HepG2 (cell line): Measurements from ENCODE around the gene CYBC1. TPM values are rescaled to one million over a fixed set of nuclear protein-coding genes. Genes with fewer than 3 reads are reported as not detected.

Source experiments
- HIVEP1 ChIP-seq: sonication (generic); formaldehyde crosslinking; IDR thresholded peaks from 2 replicates; pipeline ENCODE4 v1.4.0; 2020; ENCODE audit warnings: mild to moderate bottlenecking, missing genetic modification reagents
- KAT7 ChIP-seq: IDR thresholded peaks from 2 replicates; pipeline ENCODE4 v1.6.1; 2018; ENCODE audit warnings: borderline replicate concordance, missing compliant biosample characterization
- PAXIP1 ChIP-seq: sonication (generic); formaldehyde crosslinking; conservative IDR thresholded peaks from 2 replicates; pipeline ENCODE4 v1.4.0; 2020; ENCODE audit warnings: mild to moderate bottlenecking, missing genetic modification reagents, moderate library complexity
- RBFOX2 ChIP-seq: fragments of 200-400 bp; formaldehyde crosslinking; IDR thresholded peaks from 2 replicates; pipeline ENCODE4 v1.6.1; 2017; ENCODE audit warnings: low read depth, mild to moderate bottlenecking, low read length
- RFX3 ChIP-seq: IDR thresholded peaks from 2 replicates; pipeline ENCODE4 v1.6.1; 2016; ENCODE audit warnings: missing biosample characterization, missing genetic modification reagents
- RFXANK ChIP-seq: IDR thresholded peaks from 2 replicates; pipeline ENCODE4 v1.6.1; 2016
- SATB2 ChIP-seq: sonication (generic); formaldehyde crosslinking; IDR thresholded peaks from 2 replicates; pipeline ENCODE4 v1.5.0; 2020; ENCODE audit warnings: missing genetic modification reagents
- SP2 ChIP-seq: sonication (generic); formaldehyde crosslinking; IDR thresholded peaks from 2 replicates; pipeline ENCODE4 v1.5.1; 2020; ENCODE audit warnings: mild to moderate bottlenecking, missing genetic modification reagents
- TGIF2 ChIP-seq: IDR thresholded peaks from 2 replicates; pipeline ENCODE4 v1.6.1; 2016; ENCODE audit warnings: control low read depth, missing compliant biosample characterization
- U2AF1 ChIP-seq: fragments of 200-400 bp; formaldehyde crosslinking; optimal IDR thresholded peaks from 2 replicates; pipeline ENCODE3; 2017; ENCODE audit warnings: mild to moderate bottlenecking, low read depth, low read length
- ZFP41 ChIP-seq: sonication (generic); formaldehyde crosslinking; IDR thresholded peaks from 2 replicates; pipeline ENCODE4 v1.4.0; 2020; ENCODE audit warnings: mild to moderate bottlenecking, missing genetic modification reagents, borderline replicate concordance
- ZNF609 ChIP-seq: sonication (generic); formaldehyde crosslinking; IDR thresholded peaks from 2 replicates; pipeline ENCODE4 v1.4.0; 2020; ENCODE audit warnings: mild to moderate bottlenecking, missing genetic modification reagents, borderline replicate concordance
- polyA plus RNA-seq, 8 experiments: library from polyadenylated mRNA; depleted of rRNA in 3 of 8; stranded (reverse) in 7 of 8; unstranded in 1 of 8; fragments of >200 nt; fragmentation: Illumina TruSeq in 4 of 8; extraction: Trizol in 4 of 8; gene quantifications; 2 replicates each; pipeline versions ENCODE4 v1.2.1 to v1.2.3, GENCODE V29; 2011 to 2016; ENCODE audit warnings: low read depth in 4 of 8, missing spikeins in 1 of 8, mixed read lengths in 1 of 8; ENCODE audit not compliant: insufficient read depth in 1 of 8
- total RNA-seq, 5 experiments: library from RNA; depleted of rRNA; stranded (reverse); fragments of >200 nt; fragmentation: Illumina TruSeq; extraction: Trizol; gene quantifications; 2 replicates each; pipeline ENCODE4 v1.2.3, GENCODE V29; 2016; ENCODE audit warnings: low read depth in 1 of 5
- TF ChIP-seq, protein P1 (sequence below): IDR thresholded peaks from 2 replicates; pipeline ENCODE4 v1.6.1; 2016; ENCODE audit warnings: missing genetic modification reagents, missing compliant biosample characterization
- TF ChIP-seq, protein P2 (sequence below): sonication (generic); formaldehyde crosslinking; IDR thresholded peaks from 2 replicates; pipeline ENCODE4 v1.5.0; 2020; ENCODE audit warnings: mild to moderate bottlenecking, missing genetic modification reagents

The CYBC1 gene
- total and polyA plus RNA-seq, 2 of the 13 experiments (the other 11 are each of a cell fraction or from before 2014, with no cell fraction given) = 43.4 to 44.1 TPM

GRCh38 chr17:82412535-82413520 is 37.7 kb downstream of the CYBC1 start (continued):
- TF ChIP-seq ZNF609 (CRISPR knock-in tag) (0 out of 2 replicates have a peak, but pooled peaks have one; percentile 34), U2AF1 (no peak), ZFP41 (CRISPR knock-in tag) (no peak), RBFOX2 (no peak), RFX3 (CRISPR knock-in tag) (no peak), HIVEP1 (CRISPR knock-in tag) (no peak), SP2 (CRISPR knock-in tag) (no peak), RFXANK (no peak), SATB2 (no peak), PAXIP1 (peak; percentile 65), TGIF2 (CRISPR knock-in tag) (no peak), KAT7 (CRISPR knock-in tag) (no peak)
- TF ChIP-seq, protein P1, sequence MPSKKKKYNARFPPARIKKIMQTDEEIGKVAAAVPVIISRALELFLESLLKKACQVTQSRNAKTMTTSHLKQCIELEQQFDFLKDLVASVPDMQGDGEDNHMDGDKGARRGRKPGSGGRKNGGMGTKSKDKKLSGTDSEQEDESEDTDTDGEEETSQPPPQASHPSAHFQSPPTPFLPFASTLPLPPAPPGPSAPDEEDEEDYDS (CRISPR knock-in tag) = no peak
- TF ChIP-seq, protein P2, sequence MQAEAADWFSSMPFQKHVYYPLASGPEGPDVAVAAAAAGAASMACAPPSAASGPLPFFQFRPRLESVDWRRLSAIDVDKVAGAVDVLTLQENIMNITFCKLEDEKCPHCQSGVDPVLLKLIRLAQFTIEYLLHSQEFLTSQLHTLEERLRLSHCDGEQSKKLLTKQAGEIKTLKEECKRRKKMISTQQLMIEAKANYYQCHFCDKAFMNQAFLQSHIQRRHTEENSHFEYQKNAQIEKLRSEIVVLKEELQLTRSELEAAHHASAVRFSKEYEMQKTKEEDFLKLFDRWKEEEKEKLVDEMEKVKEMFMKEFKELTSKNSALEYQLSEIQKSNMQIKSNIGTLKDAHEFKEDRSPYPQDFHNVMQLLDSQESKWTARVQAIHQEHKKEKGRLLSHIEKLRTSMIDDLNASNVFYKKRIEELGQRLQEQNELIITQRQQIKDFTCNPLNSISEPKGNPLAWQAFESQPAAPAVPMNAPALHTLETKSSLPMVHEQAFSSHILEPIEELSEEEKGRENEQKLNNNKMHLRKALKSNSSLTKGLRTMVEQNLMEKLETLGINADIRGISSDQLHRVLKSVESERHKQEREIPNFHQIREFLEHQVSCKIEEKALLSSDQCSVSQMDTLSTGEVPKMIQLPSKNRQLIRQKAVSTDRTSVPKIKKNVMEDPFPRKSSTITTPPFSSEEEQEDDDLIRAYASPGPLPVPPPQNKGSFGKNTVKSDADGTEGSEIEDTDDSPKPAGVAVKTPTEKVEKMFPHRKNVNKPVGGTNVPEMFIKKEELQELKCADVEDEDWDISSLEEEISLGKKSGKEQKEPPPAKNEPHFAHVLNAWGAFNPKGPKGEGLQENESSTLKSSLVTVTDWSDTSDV (CRISPR knock-in tag) = no peak
